Measurements from ENCODE around the gene MYCN.
"Not testable (repeated sequence)": the region's sequence is repeated elsewhere in the genome, so short reads cannot be mapped to it uniquely, and the experiment has no call there.

MYCN gene

DNA sequence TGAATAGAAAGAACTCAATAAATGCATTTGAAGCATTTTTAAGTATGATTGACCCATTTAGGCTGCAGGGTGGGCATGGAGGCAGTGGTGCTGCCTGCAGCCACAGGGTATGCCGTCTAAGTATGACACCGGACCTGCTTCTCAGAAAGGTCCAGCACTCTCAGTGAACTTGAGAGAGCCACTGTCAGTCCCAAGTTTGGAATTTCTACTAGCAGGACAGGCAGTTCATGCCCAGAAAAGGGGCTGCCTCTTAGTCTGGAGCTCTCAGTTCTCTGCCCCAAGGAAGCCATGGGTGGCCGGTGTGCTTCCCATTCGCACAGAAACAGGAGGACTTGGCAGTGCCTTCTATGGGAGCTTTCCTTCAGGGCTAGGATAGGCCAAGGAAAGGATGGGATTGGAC, 24.0 kb upstream of the MYCN start:
- no peaks in the 10 kb centered on the region for H3K36me3 ChIP-seq
- no peak for TF ChIP-seq Cebpa-rat (IDR thresholded peaks at IDR 0.05)
- H3K27me3 ChIP-seq, result no peaks in the 10 kb centered on the region
- H4K20me1 ChIP-seq, result no peaks in the 10 kb centered on the region
- peaks cover 0 to 8% (median 5%) of the 10 kb centered on the region in 10 experiments; a peak in 9 of 20 replicates for H3K4me1 ChIP-seq
- H3K27ac ChIP-seq, result no peak overlapping the region
- H3K4me2 ChIP-seq, result no peak overlapping the region
- no peak overlapping the region for H3K9ac ChIP-seq
- H3K9me3 ChIP-seq (replicated peaks in 1 of 11), result no peaks in the 10 kb centered on the region
- no peak overlapping the region for H3K4me3 ChIP-seq

DNA sequence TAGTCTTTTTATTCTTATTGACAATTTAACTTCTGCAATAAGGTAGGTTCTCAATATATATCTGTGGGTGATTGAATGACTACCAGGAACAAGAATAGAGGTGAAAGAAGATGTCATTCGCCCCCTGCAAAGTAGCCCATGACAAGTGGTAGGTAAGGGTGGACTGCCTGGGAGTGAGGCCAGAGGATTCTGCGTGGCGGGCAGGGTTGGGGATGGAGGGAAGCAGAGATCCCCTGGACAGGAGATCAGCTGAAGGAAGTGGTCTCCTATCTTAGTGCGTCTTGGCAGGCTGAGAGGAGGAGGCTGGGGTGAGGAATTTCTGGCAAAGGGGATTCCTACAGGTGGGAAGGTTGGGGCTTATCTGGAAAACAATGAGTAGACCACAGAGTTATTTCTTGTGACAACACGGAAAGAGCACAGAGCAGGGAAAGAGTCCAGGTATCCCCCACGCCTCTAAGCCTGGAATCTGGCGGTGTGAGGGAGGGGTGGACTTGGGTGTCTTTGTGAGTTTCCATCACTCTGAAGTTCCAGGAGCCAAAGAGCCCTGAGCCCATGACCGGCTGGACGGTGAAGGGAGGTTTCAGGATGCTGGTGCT, 21.5 kb upstream of the MYCN start:
- no peak for TF ChIP-seq Cebpa-rat (IDR thresholded peaks at IDR 0.05)
- Histone ChIP-seq H3K4me2 (no peak overlapping the region), H3K27ac (no peak overlapping the region), H3K4me3 (no peak overlapping the region), H4K20me1 (no peaks in the 10 kb centered on the region), H3K4me1 (peaks cover 0 to 8% (median 5%) of the 10 kb centered on the region in 10 experiments; a peak in 9 of 20 replicates), H3K27me3 (no peaks in the 10 kb centered on the region), H3K36me3 (no peaks in the 10 kb centered on the region), H3K9me3 (replicated peaks in 1 of 11) (no peaks in the 10 kb centered on the region), H3K9ac (no peak overlapping the region)

DNA sequence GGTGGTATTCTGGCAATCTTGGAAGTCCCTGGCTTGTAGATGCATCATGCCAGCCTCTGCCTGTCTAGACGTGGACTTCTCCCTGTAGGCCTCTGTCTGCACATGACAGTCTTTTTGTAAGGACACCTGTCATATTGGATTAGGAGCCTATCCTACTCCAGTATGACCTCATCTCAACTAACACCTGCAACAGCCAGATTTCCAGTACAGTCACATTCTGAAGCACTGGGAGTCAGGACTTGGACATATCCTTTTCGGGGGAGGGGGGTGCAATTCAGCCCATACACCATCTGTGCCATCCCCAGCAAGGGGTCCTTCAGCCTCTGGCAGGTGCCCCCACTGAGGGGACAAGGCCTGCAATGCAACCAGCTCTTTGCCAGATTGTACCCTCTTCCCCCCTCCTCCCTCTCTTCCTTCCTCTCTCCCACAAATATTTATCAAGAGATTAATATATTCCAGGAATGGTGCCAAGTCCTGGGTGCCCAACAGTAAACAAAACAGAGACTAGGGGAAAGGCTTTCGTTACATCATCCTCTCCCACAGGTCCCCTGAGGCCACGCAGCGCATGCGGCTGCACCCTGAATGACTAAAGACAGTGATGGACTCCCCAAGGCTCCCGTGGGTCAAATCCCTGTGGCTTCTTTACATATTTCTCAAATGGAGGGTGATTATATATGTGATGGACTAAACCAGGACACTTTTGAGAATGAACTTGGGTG, 20.5 kb upstream of the MYCN start:
- TF ChIP-seq Cebpa-rat (IDR thresholded peaks at IDR 0.05), result no peak
- H3K9me3 ChIP-seq (replicated peaks in 1 of 11), result no peaks in the 10 kb centered on the region
- H3K27me3 ChIP-seq, result no peaks in the 10 kb centered on the region
- no peak overlapping the region for H3K9ac ChIP-seq
- H3K4me1 ChIP-seq, result peaks cover 0 to 8% (median 5%) of the 10 kb centered on the region in 10 experiments; a peak in 9 of 20 replicates
- H3K4me3 ChIP-seq, result no peak overlapping the region
- no peak overlapping the region for H3K27ac ChIP-seq
- peak overlapping the region in 5 of 11 experiments; percentile 8 to 34 (median 22); a peak in 8 of 22 replicates for H3K4me2 ChIP-seq
- no peaks in the 10 kb centered on the region for H3K36me3 ChIP-seq
- H4K20me1 ChIP-seq, result no peaks in the 10 kb centered on the region

DNA sequence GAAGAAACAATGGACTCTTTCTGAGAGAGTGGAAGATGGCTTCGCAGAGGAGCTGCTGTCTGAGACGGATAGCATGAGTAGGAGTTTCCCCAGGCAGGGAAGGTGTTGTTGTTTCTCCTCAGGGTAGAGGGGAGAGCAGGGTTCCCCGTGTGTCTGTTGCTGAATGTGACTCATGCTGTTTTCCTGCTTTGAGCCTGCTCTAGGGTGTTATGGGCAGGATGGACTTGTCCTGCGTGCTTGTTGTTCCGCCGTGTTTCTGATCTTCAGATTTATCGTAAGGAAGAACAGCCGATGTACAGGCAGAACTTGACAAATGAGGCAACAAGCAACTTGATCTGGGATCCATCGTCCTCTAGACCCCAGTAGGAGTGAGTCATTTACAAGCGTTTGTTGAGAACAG, 19.7 kb upstream of the MYCN start:
- no peaks in the 10 kb centered on the region for H3K9me3 ChIP-seq (replicated peaks in 1 of 11)
- no peaks in the 10 kb centered on the region for H3K36me3 ChIP-seq
- H3K4me2 ChIP-seq, result no peak overlapping the region
- peaks cover 0 to 8% (median 5%) of the 10 kb centered on the region in 10 experiments; a peak in 9 of 20 replicates for H3K4me1 ChIP-seq
- H3K27ac ChIP-seq, result no peak overlapping the region
- no peak overlapping the region for H3K9ac ChIP-seq
- no peaks in the 10 kb centered on the region for H4K20me1 ChIP-seq
- H3K27me3 ChIP-seq, result no peaks in the 10 kb centered on the region
- no peak overlapping the region for H3K4me3 ChIP-seq
- TF ChIP-seq Cebpa-rat (IDR thresholded peaks at IDR 0.05), result no peak

DNA sequence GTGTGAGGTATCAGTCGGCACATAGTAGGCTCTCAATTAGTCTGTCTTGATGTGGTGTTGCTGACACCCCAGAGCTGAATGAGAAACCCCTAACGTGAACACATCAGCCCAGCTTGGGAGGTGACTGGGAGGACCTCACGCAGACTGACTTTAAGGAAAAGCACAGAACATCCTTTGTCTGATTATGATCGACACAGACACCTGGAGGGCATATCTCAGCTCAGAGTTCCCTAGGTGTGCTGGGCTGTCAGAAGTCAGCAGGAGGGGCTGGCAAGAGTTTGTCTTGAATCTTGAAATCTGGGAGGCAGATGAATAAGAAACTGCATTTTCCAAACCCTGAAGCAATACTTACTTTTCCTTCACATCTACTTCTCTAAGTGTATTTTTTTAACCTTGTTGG, 16.8 kb upstream of the MYCN start:
- peaks cover 0 to 8% (median 5%) of the 10 kb centered on the region in 10 experiments; a peak in 9 of 20 replicates for H3K4me1 ChIP-seq
- no peak overlapping the region for H3K9ac ChIP-seq
- no peak overlapping the region for H3K4me3 ChIP-seq
- no peak overlapping the region for H3K4me2 ChIP-seq
- H3K9me3 ChIP-seq (replicated peaks in 1 of 11), result no peaks in the 10 kb centered on the region
- H4K20me1 ChIP-seq, result no peaks in the 10 kb centered on the region
- no peak overlapping the region for H3K27ac ChIP-seq
- H3K36me3 ChIP-seq, result no peaks in the 10 kb centered on the region
- H3K27me3 ChIP-seq, result no peaks in the 10 kb centered on the region
- TF ChIP-seq Cebpa-rat (IDR thresholded peaks at IDR 0.05), result no peak

DNA sequence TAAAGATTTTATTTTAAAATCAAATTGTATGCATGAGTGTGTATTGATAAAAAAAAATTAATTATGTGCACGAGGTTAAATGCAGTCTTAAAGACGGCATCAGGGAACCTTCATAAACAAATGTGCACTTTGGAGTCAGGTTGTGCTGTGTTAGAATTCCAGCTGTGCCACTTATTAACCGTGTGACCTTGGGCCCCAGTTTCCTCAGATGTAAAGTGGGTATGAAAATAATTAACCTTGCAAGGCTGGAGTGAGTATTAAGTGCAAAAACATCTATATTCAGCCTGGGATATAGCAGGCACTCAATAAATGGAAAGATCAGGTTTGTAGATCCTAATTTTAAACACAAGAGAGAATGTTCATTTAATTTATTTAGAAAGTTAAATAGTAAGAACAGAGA, 14.5 kb upstream of the MYCN start:
- Histone ChIP-seq H3K9ac (no peak overlapping the region), H3K27ac (no peak overlapping the region), H4K20me1 (no peaks in the 10 kb centered on the region), H3K4me1 (no peaks in the 10 kb centered on the region), H3K9me3 (replicated peaks in 1 of 11) (no peaks in the 10 kb centered on the region), H3K4me2 (no peak overlapping the region), H3K4me3 (no peak overlapping the region), H3K36me3 (no peaks in the 10 kb centered on the region), H3K27me3 (no peaks in the 10 kb centered on the region)
- TF ChIP-seq Cebpa-rat (IDR thresholded peaks at IDR 0.05), result no peak

DNA sequence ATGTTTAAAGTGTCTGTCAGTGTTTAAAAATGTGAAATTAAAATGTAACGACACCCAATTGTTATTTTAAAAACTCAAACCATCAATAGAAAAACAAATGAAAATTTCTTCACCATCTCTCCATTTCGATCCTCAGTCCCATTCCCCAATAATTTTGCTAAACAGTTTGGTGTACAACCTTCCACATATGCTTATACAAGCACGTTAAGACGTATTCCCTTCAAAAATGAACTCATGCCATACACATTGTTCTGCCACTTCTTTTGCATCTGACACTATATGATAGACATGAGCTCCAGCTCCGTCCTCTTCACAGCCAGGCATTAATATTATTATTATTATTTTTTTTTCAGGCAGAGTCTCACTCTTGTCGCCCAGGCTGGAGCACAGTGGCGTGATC, 14.1 kb upstream of the MYCN start:
- Histone ChIP-seq H3K9me3 (replicated peaks in 1 of 11) (no peaks in the 10 kb centered on the region), H3K9ac (no peak overlapping the region), H3K27ac (no peak overlapping the region), H3K4me2 (no peak overlapping the region), H3K36me3 (no peaks in the 10 kb centered on the region), H3K4me1 (no peaks in the 10 kb centered on the region), H4K20me1 (no peaks in the 10 kb centered on the region), H3K4me3 (no peak overlapping the region), H3K27me3 (no peaks in the 10 kb centered on the region)
- no peak for TF ChIP-seq Cebpa-rat (IDR thresholded peaks at IDR 0.05)

DNA sequence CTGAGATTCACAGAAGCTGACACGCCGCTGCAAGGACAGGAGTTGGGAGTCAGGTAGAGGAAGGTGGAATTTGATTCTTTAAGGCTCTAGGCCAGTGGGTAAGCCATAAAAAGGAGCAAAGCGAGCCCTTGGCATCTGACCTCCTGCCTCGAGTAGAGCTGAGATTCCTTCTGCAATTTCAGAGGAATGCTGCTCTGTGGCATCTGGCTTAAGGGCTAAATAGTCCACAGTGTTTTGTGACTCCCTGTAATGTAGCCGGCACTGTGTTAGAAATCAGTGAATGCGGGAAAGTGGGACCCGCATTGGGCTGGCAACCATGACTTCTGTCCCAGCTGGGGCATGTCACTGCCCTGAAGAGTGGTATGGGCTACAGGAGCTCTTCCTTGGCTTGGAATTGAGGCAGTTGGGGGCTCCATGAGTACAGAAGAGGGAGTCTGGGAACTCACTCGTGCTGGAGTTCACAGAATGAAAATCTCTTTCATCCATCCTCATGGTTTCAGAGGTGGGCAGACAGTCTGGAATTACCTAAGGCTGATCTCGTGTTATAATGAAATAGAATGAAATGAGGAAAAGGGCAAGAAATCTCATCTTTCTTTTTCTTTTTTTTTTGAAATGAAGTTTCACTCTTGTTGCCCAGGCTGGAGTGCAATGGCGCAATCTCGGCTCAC, 12.7 kb upstream of the MYCN start:
- Histone ChIP-seq H3K4me1 (no peaks in the 10 kb centered on the region), H3K27ac (no peak overlapping the region), H3K9me3 (replicated peaks in 1 of 11) (no peaks in the 10 kb centered on the region), H3K9ac (no peak overlapping the region), H3K27me3 (no peaks in the 10 kb centered on the region), H3K36me3 (no peaks in the 10 kb centered on the region), H3K4me3 (no peak overlapping the region), H4K20me1 (no peaks in the 10 kb centered on the region), H3K4me2 (no peak overlapping the region)
- TF ChIP-seq Cebpa-rat (IDR thresholded peaks at IDR 0.05), result no peak

DNA sequence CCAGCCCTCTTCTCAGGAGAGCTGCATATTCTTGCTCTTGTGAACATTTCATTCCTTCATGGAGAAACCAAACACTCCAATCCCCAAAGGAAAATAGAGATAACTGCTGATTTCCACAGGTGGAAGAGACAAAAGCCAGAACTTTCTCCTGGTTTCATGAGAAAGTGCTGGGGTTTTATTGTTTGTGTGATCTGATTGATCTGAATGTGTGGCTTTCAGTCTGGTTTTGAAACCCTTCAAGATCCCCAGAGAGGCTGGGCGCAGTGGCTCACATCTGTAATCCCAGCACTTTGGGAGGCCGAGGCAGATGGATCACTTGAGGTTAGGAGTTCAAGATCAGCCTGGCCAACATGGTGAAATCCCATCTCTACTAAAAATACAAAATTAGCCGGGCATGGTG, 11.3 kb upstream of the MYCN start:
- H3K4me3 ChIP-seq, result not testable (repeated sequence)

DNA sequence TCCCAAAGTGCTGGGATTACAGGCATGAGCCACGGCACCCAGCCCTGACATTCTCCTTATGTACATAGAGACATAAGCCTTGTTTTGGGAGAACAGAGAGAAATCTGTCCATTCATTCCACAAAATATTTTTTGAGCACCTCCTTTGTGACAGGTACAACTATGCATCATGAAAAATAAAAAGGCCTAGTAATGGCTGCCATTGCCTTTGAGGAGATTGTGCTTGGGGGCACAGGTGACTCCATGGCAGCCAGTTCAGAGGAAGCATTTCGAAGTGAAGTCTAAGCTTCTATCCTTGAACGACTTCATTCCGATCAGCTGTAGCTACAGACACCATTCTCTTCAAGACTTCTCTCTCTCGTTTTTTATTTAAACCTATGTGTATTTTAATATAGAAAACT, 10.5 kb upstream of the MYCN start:
- Histone ChIP-seq H3K27ac (no peak overlapping the region), H3K9ac (no peak overlapping the region), H3K4me2 (no peak overlapping the region), H3K4me1 (no peaks in the 10 kb centered on the region), H3K9me3 (replicated peaks in 1 of 11) (no peaks in the 10 kb centered on the region), H3K27me3 (no peaks in the 10 kb centered on the region), H3K4me3 (no peak overlapping the region), H3K36me3 (no peaks in the 10 kb centered on the region), H4K20me1 (no peaks in the 10 kb centered on the region)
- no peak for TF ChIP-seq Cebpa-rat (IDR thresholded peaks at IDR 0.05)

More for the DNA sequence above, 11.3 kb upstream of the MYCN start:
- not testable (repeated sequence) for H4K20me1 ChIP-seq; H3K9me3 ChIP-seq (replicated peaks in 1 of 11); H3K27me3 ChIP-seq; H3K36me3 ChIP-seq; H3K4me1 ChIP-seq; H3K27ac ChIP-seq; H3K4me2 ChIP-seq; H3K9ac ChIP-seq
